ENCODE measurements around the gene SGCG.
"Not testable (repeated sequence)": the region's sequence is repeated elsewhere in the genome, so short reads cannot be mapped to it uniquely, and the experiment has no call there.

Gene SGCG

DNA sequence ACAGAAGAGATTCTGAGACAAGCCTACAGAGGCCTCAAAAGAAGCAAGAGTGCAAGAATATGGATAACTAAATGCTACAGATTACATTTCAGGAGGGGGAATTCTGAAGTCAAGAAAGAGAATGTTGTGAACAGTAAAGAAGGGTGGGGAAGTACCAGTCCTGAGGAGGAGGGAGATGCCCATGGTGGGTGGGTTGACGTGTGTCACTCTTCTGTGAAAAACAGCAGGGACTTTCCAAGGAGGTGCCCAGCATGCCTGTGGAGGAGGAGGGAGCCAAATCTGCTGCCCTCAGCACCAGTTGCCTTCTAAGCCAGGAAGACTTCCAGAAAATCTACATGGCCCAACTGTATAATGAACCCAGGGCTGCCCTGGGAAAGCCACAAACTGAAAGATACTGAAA, 87.7 kb downstream of the SGCG start:
- Mint-ChIP-seq H3K36me3 (no peaks in the 10 kb centered on the region), H3K27me3 (no peaks in the 10 kb centered on the region), H3K4me3 (no peak overlapping the region), H3K9me3 (no peaks in the 10 kb centered on the region), H3K4me1 (no peaks in the 10 kb centered on the region), H3K27ac (no peak overlapping the region)
- ATAC-seq (ENCODE audit: low read depth) = peak; percentile 47
- no peak for DNase-seq (ENCODE audit: low spot score in 2 of 2)

DNA sequence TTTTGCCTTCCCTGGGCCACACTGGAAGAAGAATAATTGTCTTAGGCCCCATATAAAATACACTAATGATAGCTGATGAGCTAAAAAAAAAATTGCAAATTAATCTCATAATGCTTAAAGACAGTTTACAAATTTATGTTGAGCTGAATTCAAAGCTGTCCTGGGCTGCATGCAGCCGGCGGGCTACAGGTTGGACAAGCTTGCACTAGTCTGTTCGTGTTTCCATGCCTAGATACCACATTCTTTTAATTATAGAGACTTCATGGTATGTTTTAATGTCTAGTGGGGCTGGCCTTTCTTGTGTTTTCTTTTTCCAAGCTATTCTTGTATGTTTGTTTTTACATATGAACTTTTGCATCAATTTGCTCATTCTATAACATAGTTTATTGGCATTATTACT, 90.6 kb downstream of the SGCG start:
- H3K36me3 Mint-ChIP-seq = no peaks in the 10 kb centered on the region
- H3K9me3 Mint-ChIP-seq = no peaks in the 10 kb centered on the region

DNA sequence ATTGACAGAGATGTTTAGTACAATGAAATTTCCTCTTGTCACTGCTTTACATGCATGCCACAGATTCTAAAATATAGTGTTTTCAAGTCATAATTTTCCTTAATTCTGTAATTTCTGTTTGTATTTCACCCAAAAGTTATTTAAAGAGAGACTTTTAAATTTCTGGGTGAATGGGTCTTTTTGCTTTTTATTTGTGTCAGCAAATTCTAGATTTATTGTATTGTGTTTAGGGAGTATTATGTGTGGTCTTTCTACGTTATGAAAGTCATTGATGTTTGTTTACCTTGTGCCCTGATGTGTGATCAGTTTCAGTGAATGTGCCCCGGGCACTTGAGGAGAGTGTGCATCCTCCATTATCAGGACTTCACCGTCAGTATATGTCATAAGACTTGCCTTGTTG, 92.7 kb downstream of the SGCG start:
- ATAC-seq (ENCODE audit: low read depth) (no peak), DNase-seq (ENCODE audit: low spot score in 2 of 2) (no peak)
- H3K27ac Mint-ChIP-seq = no peak overlapping the region
- peaks cover 2% of the 10 kb centered on the region for H3K27me3 Mint-ChIP-seq
- no peaks in the 10 kb centered on the region for H3K36me3 Mint-ChIP-seq
- no peaks in the 10 kb centered on the region for H3K9me3 Mint-ChIP-seq
- no peak overlapping the region for H3K4me3 Mint-ChIP-seq
- H3K4me1 Mint-ChIP-seq = no peaks in the 10 kb centered on the region

More for the DNA sequence above, 90.6 kb downstream of the SGCG start:
- Mint-ChIP-seq H3K4me3 (no peak overlapping the region), H3K27ac (no peak overlapping the region), H3K4me1 (no peaks in the 10 kb centered on the region), H3K27me3 (no peaks in the 10 kb centered on the region)
- ATAC-seq (ENCODE audit: low read depth) (no peak), DNase-seq (ENCODE audit: low spot score in 2 of 2) (no peak)

DNA sequence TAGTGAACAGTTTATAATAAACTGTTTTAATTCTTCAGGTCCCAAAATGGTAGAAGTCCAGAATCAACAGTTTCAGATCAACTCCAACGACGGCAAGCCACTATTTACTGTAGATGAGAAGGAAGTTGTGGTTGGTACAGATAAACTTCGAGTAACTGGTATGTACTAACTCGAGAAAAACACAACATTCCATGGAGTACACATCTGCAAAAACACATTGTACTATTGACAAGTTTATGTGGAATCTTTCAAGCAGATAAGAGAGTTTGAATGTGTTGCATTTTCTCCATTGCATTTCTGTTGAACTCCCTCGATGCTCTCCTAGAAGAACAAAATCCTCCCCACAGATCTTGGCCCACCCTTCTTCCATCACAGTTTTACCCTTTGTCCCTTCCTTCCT, 98.5 kb downstream of the SGCG start:
- Mint-ChIP-seq H3K36me3 (no peaks in the 10 kb centered on the region), H3K4me3 (no peak overlapping the region), H3K9me3 (peaks cover 5% of the 10 kb centered on the region), H3K27me3 (peaks cover 9% of the 10 kb centered on the region), H3K4me1 (no peaks in the 10 kb centered on the region), H3K27ac (no peak overlapping the region)
- ATAC-seq (ENCODE audit: low read depth) (no peak), DNase-seq (ENCODE audit: low spot score in 2 of 2) (no peak)

DNA sequence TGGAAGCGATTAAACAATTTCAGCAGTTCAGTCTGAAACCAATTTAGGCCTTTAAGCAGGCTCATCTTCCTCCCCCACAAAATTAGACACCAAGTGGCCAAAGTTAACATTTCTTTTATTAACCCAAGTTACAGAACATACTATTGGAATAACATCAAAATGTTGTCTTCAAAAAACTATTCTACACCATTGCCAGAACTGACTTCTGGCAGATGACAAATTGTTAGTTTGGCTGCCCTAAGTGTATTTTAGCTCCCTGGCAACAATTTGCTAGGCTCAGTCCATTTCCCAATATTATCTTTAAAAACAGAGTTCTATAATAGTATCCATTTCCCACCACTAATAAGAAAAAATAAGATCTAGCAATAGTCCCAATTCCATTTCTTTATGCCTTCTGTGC, 107.8 kb downstream of the SGCG start:
- Mint-ChIP-seq H3K9me3 (peaks cover 1% of the 10 kb centered on the region), H3K4me1 (no peaks in the 10 kb centered on the region), H3K27me3 (peaks cover 15% of the 10 kb centered on the region), H3K27ac (no peak overlapping the region), H3K36me3 (no peaks in the 10 kb centered on the region), H3K4me3 (no peak overlapping the region)
- DNase-seq (ENCODE audit: low spot score in 2 of 2) (no peak), ATAC-seq (ENCODE audit: low read depth) (no peak)

DNA sequence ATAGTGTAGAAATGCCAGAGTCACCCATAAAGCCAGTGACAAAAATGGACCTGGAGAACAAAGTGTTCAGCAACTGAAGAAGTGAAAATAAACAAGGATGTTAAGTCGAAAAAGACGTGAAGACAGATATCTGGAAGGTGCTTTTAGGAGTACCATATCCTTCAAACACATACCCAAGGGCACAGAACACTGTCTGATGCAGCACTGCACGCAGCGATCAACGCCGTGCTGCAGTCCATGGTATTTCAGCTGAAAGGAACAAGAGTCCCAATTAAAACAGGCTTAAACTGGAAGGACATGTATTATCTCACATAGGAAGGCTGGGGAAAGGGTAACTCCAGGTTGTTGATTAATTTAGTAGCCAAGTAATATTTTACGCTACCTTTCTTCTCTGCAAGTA, 108.2 kb downstream of the SGCG start:
- peaks cover 1% of the 10 kb centered on the region for H3K9me3 Mint-ChIP-seq
- H3K27ac Mint-ChIP-seq = no peak overlapping the region
- no peak overlapping the region for H3K4me3 Mint-ChIP-seq
- H3K27me3 Mint-ChIP-seq = peaks cover 15% of the 10 kb centered on the region
- H3K4me1 Mint-ChIP-seq = no peaks in the 10 kb centered on the region
- ATAC-seq (ENCODE audit: low read depth) = no peak
- no peak for DNase-seq (ENCODE audit: low spot score in 2 of 2)
- H3K36me3 Mint-ChIP-seq = no peaks in the 10 kb centered on the region

DNA sequence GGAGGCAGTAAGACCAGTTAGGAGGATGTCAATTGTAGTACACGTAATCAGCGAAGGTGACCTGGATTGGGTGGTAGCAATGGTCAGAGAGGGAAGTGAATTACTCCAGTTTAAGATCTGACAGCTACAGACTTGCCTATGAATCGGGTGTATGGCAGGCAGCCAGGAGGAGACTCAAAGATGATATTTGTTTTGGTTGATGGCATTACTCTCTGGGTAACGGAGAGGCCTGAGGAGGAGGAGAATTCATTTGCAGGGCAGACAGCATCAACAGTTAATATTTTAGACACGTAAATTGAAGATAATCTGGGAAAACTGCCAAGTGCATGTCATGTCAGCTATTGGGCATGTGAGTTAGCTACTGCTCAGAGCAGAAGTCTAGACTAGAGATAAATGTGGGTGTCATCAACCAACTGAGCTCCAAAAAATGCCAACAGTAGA, 109.2 kb downstream of the SGCG start:
- DNase-seq (ENCODE audit: low spot score in 2 of 2) (no peak), ATAC-seq (ENCODE audit: low read depth) (no peak)
- H3K27ac Mint-ChIP-seq = no peak overlapping the region
- no peak overlapping the region for H3K4me3 Mint-ChIP-seq
- H3K9me3 Mint-ChIP-seq = no peaks in the 10 kb centered on the region
- H3K27me3 Mint-ChIP-seq = peaks cover 12% of the 10 kb centered on the region
- H3K4me1 Mint-ChIP-seq = no peaks in the 10 kb centered on the region
- no peaks in the 10 kb centered on the region for H3K36me3 Mint-ChIP-seq

DNA sequence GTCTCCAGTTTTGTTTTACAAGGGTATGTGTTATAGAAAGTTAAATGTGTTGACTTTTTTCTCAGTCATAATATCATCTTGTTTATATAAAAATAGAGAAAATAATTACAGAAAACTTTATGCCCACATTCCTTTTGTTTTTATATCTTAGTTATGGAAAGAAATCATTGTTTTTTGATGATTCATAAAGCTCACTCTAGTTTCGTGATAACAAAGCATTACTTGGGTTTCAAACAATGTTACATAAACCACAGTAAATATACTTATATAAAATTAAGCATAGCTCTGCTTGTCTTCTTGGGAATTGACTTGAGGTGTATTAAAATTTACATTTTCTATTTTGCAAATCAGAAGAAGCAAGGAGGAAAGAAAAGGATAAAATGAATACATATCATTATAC, 111.8 kb downstream of the SGCG start:
- H3K9me3 Mint-ChIP-seq = no peaks in the 10 kb centered on the region
- no peaks in the 10 kb centered on the region for H3K4me1 Mint-ChIP-seq
- no peak overlapping the region for H3K27ac Mint-ChIP-seq
- ATAC-seq (ENCODE audit: low read depth) (no peak), DNase-seq (ENCODE audit: low spot score in 2 of 2) (no peak)
- H3K4me3 Mint-ChIP-seq = no peak overlapping the region
- H3K27me3 Mint-ChIP-seq = peaks cover 8% of the 10 kb centered on the region
- no peaks in the 10 kb centered on the region for H3K36me3 Mint-ChIP-seq

DNA sequence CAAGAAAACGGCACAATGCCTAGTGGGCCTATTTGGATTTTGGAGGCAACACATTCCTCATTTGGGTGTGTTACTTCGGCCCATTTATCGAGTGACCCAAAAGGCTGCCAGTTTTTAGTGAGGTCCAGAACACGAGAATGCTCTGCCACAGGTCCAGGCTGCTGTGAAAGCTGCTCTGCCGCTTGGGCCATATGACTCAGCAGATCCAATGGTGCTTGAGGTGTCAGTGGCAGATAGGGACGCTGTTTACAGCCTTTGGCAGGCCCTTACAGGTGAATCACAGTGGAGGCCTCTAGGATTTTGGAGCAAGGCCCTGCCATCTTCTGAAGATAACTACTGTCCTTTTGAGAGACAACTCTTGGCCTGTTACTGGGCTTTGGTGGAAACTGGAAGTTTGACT, 134.1 kb downstream of the SGCG start:
- not testable (repeated sequence) for H3K27me3 Mint-ChIP-seq; ATAC-seq (ENCODE audit: low read depth); H3K4me3 Mint-ChIP-seq

DNA sequence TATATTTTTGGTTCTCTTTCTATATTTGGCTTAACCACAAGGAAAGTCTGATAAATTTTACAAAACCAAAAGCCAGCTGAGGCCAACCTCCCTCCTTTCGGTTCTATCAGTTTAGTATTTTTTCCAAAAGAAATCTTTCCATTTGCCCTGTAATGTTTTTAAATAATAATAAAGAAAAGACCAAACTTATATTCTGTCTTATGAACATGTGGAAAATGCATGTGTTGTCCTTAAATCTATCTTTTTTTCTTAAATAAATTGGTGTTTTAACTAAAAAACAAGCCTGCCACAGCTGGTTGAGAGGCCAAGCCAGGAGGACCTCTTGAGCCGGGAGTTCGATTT, 139.1 kb downstream of the SGCG start:
- no peaks in the 10 kb centered on the region for H3K9me3 Mint-ChIP-seq
- no peak overlapping the region for H3K4me3 Mint-ChIP-seq
- H3K27ac Mint-ChIP-seq = no peak overlapping the region
- peaks cover 4% of the 10 kb centered on the region for H3K27me3 Mint-ChIP-seq
- H3K4me1 Mint-ChIP-seq = peaks cover 2% of the 10 kb centered on the region
- ATAC-seq (ENCODE audit: low read depth) = no peak
- H3K36me3 Mint-ChIP-seq = no peaks in the 10 kb centered on the region
- no peak for DNase-seq (ENCODE audit: low spot score in 2 of 2)

More for the DNA sequence above, 134.1 kb downstream of the SGCG start:
- not testable (repeated sequence) for H3K4me1 Mint-ChIP-seq; H3K27ac Mint-ChIP-seq; H3K36me3 Mint-ChIP-seq; DNase-seq (ENCODE audit: low spot score in 2 of 2); H3K9me3 Mint-ChIP-seq

DNA sequence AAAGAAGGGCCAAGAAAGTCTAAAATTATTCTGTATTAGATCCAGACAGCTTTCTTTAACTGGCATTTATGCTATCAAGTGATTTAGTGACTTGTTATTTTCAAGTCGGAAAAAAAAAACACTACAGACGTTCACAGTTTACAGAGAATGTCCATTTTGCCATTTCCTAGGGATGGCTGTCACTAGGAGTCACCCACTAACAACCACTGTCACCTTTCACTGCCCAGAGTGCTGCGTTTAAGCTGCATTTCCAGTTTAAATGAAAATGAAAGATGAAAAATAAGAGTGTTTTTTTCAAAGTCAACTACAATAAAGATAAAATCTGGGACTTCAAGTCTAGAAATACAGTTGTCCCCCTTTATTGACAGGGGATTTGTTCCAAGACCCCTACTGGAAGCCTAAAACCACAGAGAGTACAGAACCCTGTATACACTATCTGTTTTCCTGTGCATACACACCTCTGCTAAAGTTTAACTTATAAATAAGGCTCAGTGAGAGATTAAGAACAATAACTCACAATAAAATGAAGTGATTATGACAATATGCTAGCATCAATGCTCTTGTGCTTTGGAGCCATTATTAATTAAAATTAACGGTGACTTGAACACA, 140.3 kb downstream of the SGCG start:
- ATAC-seq (ENCODE audit: low read depth) (no peak), DNase-seq (ENCODE audit: low spot score in 2 of 2) (no peak)
- Mint-ChIP-seq H3K36me3 (no peaks in the 10 kb centered on the region), H3K27ac (no peak overlapping the region), H3K27me3 (peaks cover 1% of the 10 kb centered on the region), H3K4me3 (peak overlapping the region; percentile 67), H3K4me1 (peaks cover 2% of the 10 kb centered on the region), H3K9me3 (no peaks in the 10 kb centered on the region)

DNA sequence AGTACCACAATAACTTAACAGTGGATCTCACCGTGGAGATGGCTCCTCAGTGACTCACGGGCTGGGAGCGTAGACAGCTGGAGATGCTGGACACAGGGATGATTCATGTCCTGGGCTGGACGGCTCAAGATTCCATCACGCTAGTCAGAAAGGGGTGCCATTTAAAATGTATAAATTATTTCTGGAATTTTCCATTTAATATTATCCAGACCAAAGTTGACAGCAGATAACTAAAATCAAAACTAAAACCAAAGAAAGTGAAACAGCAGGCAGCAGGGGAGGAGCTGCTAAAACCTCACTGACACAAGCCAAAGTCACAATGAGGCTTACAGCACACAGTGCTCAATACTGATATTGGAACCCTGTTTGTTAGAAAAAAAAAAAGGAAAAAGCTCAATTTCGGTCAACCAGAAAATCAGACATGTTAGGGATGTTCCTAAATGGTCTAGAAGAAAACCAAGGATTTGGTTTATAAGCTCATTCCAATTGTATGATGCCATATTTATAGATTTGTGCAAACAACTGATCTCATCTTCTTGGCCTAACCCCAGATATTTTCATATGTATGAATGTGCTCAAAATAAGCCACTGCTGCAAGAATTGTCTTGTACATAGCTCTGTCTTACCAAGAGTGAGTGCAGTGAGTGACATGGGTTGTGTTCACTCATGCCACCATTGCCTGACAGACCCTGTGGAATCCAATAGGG, 140.9 kb downstream of the SGCG start:
- Mint-ChIP-seq H3K9me3 (no peaks in the 10 kb centered on the region), H3K4me1 (peaks cover 2% of the 10 kb centered on the region), H3K27me3 (peaks cover 1% of the 10 kb centered on the region), H3K36me3 (no peaks in the 10 kb centered on the region), H3K4me3 (peak overlapping the region; percentile 67), H3K27ac (no peak overlapping the region)
- ATAC-seq (ENCODE audit: low read depth) = no peak
- DNase-seq (ENCODE audit: low spot score in 2 of 2) = no peak

DNA sequence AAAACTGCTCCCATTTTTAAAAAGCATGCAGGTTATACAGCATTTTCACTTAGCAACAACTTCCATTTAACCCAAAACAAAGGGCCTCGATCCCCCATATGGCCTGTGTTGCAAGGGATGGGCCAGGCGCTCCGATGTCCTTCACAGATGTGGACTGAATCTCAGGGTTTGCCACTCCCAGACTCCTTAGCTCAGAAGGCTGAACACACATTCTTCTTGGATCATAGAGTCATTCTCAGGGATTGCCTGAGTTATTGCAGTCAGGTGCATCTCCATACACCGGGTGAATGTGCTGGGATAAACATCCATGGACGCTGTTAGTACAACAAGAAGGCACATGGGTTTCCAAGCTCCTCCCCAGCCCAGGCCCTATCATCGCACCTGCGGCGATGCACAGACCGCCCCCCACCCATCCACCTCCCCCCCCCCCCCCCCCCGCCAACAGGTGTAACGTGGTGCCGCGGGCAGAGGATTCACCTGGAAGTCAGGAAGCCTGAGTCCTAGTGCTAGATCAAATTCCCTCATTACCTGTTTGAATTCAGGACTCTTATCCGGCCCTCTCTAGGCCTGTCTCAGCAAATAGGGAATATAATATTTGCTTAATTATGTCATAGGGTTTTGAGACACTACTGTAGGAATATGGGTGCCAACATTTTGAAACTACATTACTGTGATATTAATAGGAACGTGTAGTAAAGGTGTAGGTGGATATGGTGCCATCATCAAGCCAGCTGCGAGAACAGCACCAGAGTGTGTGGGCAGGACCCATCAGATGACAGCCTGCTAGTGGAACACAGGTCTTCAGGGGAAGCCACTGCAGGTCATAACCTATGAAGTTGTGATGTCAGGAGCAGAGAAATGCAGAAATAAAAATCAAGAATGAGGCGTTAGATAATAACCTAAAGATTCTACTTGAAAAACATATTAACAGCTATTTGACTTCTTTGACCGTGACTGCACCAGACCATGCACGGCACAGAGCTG, 141.9 kb downstream of the SGCG start:
- H3K27me3 Mint-ChIP-seq = peaks cover 1% of the 10 kb centered on the region
- no peak overlapping the region for H3K27ac Mint-ChIP-seq
- no peak overlapping the region for H3K4me3 Mint-ChIP-seq
- no peak for ATAC-seq (ENCODE audit: low read depth)
- no peaks in the 10 kb centered on the region for H3K9me3 Mint-ChIP-seq
- no peaks in the 10 kb centered on the region for H3K36me3 Mint-ChIP-seq
- H3K4me1 Mint-ChIP-seq = peaks cover 2% of the 10 kb centered on the region
- DNase-seq (ENCODE audit: low spot score in 2 of 2) = no peak

DNA sequence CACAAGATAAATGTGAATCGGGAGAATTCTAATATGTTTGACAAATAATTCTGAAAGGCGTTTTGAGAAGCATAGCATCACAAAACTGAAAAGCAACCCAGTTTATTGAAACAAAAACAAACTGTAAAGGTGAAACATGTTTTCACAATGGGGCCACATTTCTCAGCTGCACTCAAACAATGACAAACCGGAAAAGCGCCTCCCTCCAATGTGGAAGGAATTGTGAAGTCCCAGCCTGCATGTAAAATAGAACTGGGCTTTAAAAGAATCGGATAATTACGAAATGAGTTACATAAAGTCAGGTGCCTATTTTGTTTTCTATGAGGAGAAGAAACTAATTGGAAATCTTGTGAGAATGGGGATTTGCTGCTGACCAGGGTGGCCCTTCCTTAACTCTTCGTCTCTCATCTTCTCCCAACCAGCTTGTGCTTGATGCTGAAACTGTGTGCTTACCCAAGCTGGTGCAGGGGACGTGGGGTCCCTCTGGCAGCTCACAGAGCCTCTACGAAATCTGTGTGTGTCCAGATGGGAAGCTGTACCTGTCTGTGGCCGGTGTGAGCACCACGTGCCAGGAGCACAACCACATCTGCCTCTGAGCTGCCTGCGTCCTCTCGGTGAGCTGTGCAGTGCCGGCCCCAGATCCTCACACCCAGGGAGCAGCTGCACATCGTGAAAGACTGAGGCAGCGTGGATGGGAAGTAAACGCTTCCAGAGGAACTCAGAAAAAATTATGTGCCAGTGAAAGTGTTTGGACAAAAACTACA, 143.3 kb downstream of the SGCG start:
- ATAC-seq (ENCODE audit: low read depth) = no peak
- peaks cover 1% of the 10 kb centered on the region for H3K27me3 Mint-ChIP-seq
- no peaks in the 10 kb centered on the region for H3K9me3 Mint-ChIP-seq
- DNase-seq (ENCODE audit: low spot score in 2 of 2) = no peak
- H3K4me1 Mint-ChIP-seq = peaks cover 2% of the 10 kb centered on the region
- H3K27ac Mint-ChIP-seq = no peak overlapping the region
- no peak overlapping the region for H3K4me3 Mint-ChIP-seq
- H3K36me3 Mint-ChIP-seq = no peaks in the 10 kb centered on the region
